Measurements from ENCODE around the gene ISOC2. TPM values are rescaled to one million over a fixed set of nuclear protein-coding genes. Genes with fewer than 3 reads are reported as not detected.
A peak's percentile ranks its signal among the peaks of the same experiment; 100 is the strongest.
"Not testable (repeated sequence)": the region's sequence is repeated elsewhere in the genome, so short reads cannot be mapped to it uniquely, and the experiment has no call there.

The ISOC2 gene
- polyA plus RNA-seq, 3 donors, result 28.7 to 38.3 (median 31.9) TPM

DNA sequence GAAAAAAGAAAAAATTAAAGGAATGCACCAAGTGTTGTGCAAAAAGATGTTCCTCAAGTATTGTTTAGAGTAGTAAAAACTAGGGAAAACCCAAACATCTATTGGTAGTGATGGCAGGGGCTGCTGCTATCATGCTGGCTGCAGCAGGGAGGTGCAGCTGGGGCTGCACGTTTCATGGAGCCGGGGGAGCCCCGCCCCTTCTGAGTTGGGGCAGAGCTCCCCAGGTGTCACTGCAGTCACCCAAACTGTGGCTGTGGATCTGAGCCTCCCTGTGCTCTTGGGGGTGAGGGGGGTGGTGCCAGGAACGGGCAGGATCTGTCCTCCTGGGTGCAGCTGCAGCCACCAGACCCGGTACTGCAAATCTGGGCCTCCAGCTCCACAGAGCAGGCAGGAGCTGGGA is 42.3 kb downstream of the ISOC2 start:
- no peak for DNase-seq (ENCODE audit: low read depth in 3 of 3, low spot score in 2 of 3)

DNA sequence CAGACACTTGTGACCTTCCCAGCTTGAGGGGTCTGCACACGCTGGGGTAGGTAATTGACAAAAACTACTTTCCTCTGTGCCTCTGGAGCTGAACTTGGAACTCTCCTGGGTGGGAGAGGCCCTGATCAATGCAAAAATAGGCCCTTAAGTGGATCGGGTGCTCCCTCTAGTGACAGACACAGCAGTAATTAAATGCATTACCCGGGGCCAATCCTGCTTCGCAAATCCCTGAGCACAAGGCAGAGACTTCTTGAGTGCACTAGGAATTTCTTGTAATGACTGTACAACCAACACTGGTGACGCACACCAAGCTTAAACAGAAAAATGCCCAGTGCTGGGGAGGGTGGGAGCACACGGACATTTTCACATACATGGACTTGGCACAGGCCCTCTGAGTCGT is 43.3 kb downstream of the ISOC2 start:
- peak in 1 of 3 donors; percentile 61 for DNase-seq (ENCODE audit: low read depth in 3 of 3, low spot score in 2 of 3)

DNA sequence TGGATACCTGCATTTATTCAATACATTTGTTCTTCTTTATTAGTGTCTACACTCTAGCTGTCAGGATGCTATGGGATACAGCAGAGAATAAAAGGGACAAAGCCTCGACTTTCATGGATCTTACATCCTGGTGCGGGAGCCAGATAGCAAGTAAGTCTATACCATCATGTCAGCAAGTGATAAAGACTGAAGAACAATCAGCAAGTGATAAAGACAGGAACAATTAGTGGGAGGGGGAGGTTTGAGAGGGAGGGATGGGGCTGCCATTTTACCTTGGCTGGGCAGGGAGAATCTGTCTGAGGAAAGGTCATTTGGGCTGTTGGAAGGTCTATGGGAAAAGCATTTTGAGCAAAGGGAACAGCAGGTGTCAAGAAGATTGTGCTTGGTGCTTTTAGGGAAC is 51.3 kb downstream of the ISOC2 start:
- no peak for DNase-seq (ENCODE audit: low read depth in 3 of 3, low spot score in 2 of 3)

DNA sequence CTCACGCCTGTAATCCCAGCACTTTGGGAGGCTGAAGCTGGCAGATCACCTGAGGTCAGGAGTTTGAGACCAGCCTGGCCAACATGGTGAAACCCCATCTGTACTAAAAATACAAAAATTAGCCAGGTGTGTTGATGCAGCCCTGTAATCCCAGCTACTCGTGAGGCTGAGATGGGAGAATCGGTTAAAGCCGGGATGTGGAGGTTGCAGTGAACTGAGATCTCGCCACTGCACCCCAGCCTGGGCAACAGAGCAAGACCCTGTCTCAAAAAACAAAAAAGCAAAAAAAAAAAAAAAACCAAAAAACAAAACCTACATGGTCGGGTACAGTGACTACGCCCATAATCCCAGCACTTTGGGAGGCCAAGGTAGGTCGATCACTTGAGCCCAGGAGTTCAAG is 52.3 kb downstream of the ISOC2 start:
- DNase-seq (ENCODE audit: low read depth in 3 of 3, low spot score in 2 of 3), result not testable (repeated sequence)

DNA sequence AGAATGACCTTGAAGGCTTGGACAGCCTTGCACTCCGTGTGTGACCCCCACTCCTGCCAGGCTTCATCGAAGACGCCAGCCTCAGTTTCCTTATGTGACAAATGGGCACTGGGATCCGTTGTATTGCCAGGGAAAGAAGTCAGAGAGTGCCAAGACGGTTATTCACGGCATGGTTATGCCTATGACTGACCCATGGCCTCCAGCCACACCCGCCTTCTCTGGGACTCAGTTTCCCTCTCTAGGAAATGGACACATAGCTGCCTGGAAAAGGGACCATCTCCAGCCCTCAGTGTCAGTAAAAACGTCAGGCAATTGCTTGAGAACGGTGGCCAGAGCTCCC is 52.9 kb downstream of the ISOC2 start:
- no peak for DNase-seq (ENCODE audit: low read depth in 3 of 3, low spot score in 2 of 3)

DNA sequence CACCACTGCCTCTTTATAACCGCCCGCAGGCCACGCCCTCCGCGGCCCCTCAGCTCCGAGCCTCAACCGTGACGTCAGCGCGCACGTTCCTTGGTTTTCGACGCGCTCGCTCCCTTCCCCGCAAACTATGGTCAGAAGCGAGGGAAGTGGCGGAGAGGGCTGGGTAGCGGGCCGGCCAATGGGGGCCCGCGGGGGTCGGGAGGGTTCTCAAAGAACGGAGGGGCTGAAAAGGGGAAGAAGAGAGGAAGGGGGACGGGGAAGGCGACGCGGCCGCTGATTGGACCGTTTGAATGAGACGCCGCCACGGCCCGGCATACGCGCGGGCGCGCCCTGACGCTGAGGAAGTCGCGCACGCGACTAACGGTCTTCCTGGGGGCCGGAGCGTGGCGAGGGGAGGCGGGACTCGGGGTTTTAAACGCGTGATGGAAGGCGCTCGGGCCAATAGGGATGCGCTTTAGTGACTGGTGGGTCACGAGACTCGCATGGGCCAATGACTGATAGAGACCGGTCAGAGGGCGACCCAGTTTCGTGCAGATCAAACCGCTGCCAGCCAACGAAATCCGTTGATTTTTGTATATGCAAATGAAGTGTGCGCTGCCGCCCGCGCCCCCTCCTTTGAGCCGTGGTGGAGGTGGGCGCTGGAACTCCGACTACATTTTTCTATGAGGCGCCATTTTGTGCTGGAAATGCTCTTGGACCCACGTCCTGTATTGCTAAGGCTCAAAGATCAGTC is 53.5 kb downstream of the ISOC2 start:
- DNase-seq (ENCODE audit: low read depth in 3 of 3, low spot score in 2 of 3), result peak; percentile 97

DNA sequence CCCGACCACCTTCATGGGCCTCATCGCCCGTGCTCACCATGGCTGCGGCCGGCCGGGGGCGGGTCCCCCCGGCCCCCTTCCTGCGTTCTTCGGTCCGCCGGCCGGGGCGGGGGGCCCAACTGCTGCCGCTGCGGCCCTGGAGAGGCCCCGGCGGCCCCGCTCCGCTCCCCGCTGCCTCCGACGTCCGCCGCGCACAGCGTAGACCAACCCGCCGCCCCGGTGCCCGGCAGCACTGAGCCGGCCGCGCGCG is 54.0 kb downstream of the ISOC2 start, which contains the start of gene UBE2S:
Gene UBE2S, minus strand, starts transcription at position 239 of the 250 bp plus-strand sequence. Its CDS starts 199 bp downstream, at position 40.
- DNase-seq (ENCODE audit: low read depth in 3 of 3, low spot score in 2 of 3), result not testable (repeated sequence)

DNA sequence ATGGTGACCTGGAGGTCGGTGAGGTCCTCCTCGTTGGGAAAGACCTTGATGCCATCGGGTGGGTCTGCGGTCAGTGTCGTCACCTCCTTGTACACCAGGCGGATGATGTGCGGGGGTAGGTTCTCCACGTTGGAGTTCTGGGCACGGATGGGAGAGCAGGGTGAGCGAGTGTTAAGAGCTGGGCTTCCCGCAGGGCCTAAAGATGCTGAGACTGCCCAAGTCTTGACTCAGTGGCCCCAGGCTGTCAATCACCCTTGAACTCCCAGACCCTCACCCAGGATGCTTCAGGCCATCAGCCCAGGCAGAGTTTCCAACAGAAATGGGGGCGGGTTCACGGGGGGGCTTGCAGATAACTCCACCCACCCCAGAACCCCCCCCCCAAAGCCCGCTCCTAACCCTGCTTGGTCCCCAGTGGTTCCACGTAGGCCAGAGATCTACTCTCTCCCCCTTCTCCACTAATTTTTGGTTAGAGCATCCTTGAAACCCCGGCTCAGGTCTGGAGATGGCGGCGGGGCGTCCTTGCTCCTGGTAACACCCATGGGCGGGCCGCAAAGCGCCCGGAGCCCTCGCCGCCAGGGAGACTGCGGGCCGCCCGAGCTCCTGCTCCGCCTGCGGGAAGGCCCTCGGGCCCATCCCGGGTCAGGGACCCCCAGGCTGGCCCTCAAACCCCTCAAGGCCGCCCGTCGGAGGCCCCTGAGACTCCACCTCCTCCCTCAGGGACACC is 54.5 kb downstream of the ISOC2 start:
- DNase-seq (ENCODE audit: low read depth in 3 of 3, low spot score in 2 of 3), result no peak

DNA sequence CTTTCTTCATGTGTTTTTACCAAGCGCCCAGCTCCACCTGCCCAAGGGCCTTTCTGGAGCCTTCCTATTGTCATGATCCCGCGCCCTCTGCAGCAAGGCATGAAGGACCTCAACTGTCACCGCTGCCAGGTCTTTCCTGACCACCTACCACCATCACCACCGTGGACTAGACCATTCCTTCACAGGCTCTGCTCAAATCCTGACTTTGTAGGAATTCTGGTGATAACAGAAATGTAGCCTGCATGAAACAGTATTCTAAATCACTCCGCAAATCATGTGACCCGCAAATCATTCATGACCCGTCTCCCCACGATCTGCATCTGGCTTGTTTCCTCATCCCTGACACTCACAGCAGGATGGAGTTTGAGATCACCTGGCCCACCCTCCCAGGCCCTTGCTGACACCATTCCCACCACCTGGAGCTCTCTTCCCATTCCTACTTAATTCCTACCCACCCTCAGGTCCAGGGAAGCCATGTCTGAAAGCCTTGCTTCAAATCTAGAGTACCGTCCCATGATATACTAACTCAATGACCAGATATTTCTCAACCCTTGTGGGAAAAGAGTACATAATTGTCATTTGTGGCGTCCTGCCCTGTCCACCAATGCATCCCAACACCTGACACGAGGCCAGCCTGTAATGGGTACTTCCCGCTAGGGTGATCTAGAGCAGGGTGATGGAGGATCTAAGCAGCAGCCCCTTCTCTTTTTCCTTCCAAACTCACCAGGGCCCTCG is 55.2 kb downstream of the ISOC2 start:
- no peak for DNase-seq (ENCODE audit: low read depth in 3 of 3, low spot score in 2 of 3)

DNA sequence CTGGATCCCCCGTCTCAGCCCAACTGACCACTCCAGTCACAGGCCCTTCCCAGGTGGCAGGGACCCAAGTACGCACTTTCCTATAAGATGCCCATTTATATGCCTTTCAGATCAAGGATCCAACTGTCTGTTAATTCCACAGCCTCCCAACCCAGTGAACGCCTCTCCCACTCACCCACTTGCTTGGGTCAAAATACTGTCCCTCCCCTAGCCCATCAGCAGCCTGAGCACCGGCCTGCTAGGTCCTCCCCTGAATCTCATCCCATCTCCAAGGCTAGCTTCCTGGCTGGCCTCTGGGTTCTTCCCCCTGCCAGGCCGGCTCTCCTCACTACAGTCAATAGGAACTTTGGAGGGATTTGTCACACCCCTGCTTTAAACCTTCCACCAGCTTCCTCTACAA is 55.8 kb downstream of the ISOC2 start:
- DNase-seq (ENCODE audit: low read depth in 3 of 3, low spot score in 2 of 3), result no peak

Other genes with a start within 250 kb of the ISOC2 start
- gene TMEM86B, start 232.9 kb downstream of the ISOC2 start, polyA plus RNA-seq (ENCODE audit: insufficient read length in 3 of 3), result 1 to 10 TPM; 1.7 to 2.4 (median 2.2) TPM
- 10 to 100 TPM; 37.4 to 49.3 (median 39.1) TPM for gene PPP6R1, start 202.6 kb downstream of the ISOC2 start, polyA plus RNA-seq (ENCODE audit: insufficient read length in 3 of 3)
- 10 to 100 TPM; 23.1 to 29.3 (median 25.7) TPM for gene HSPBP1, start 181.5 kb downstream of the ISOC2 start, polyA plus RNA-seq (ENCODE audit: insufficient read length in 3 of 3)
- gene BRSK1, start 177.6 kb downstream of the ISOC2 start, polyA plus RNA-seq (ENCODE audit: insufficient read length in 3 of 3), result 10 to 100 TPM; 11.5 to 13.1 (median 11.8) TPM
- 1 to 10 TPM in 2 of 3 donors, under 1 TPM in 1; 0.83 to 1.6 (median 1.1) TPM for gene TMEM150B, start 136.3 kb downstream of the ISOC2 start, polyA plus RNA-seq (ENCODE audit: insufficient read length in 3 of 3)
- gene KMT5C, start 121.8 kb downstream of the ISOC2 start, polyA plus RNA-seq (ENCODE audit: insufficient read length in 3 of 3), result 10 to 100 TPM; 12.1 to 13.9 (median 13.4) TPM
- gene COX6B2, start 106.9 kb downstream of the ISOC2 start, polyA plus RNA-seq (ENCODE audit: insufficient read length in 3 of 3), result under 1 TPM; 0.31 to 0.97 (median 0.54) TPM
- under 1 TPM in 1 of 3 donors, not detected in 2; 0.06 TPM for gene GARIN5B, start 98.4 kb downstream of the ISOC2 start, polyA plus RNA-seq (ENCODE audit: insufficient read length in 3 of 3)
- gene IL11, start 91.2 kb downstream of the ISOC2 start, polyA plus RNA-seq (ENCODE audit: insufficient read length in 3 of 3), result 1 to 10 TPM in 1 of 3 donors, under 1 TPM in 2; 0.69 to 1.0 (median 0.90) TPM
- gene TMEM190, start 84.8 kb downstream of the ISOC2 start, polyA plus RNA-seq (ENCODE audit: insufficient read length in 3 of 3), result under 1 TPM in 2 of 3 donors, not detected in 1; 0.23 to 0.36 TPM
- under 1 TPM; 0.15 to 0.42 (median 0.32) TPM for gene TMEM238, start 77.3 kb downstream of the ISOC2 start, polyA plus RNA-seq (ENCODE audit: insufficient read length in 3 of 3)
- gene RPL28, start 75.7 kb downstream of the ISOC2 start, polyA plus RNA-seq (ENCODE audit: insufficient read length in 3 of 3), result 100 to 1,000 TPM; 731 to 916 (median 764) TPM
- gene UBE2S, start 53.9 kb downstream of the ISOC2 start, polyA plus RNA-seq (ENCODE audit: insufficient read length in 3 of 3), result 10 to 100 TPM; 38.8 to 53.3 (median 46.7) TPM
- gene SHISA7, start 18.3 kb downstream of the ISOC2 start, polyA plus RNA-seq (ENCODE audit: insufficient read length in 3 of 3), result under 1 TPM; 0.11 to 0.19 (median 0.13) TPM
- not detected for gene C19orf85, start 3.1 kb upstream of the ISOC2 start, polyA plus RNA-seq (ENCODE audit: insufficient read length in 3 of 3)
- gene ZNF628, start 15.0 kb upstream of the ISOC2 start, polyA plus RNA-seq (ENCODE audit: insufficient read length in 3 of 3), result 1 to 10 TPM; 2.0 to 3.0 (median 3.0) TPM
- 10 to 100 TPM; 44.7 to 51.7 (median 45.9) TPM for gene NAT14, start 23.5 kb upstream of the ISOC2 start, polyA plus RNA-seq (ENCODE audit: insufficient read length in 3 of 3)
- 1 to 10 TPM; 1.1 to 1.6 (median 1.2) TPM for gene SSC5D, start 26.8 kb upstream of the ISOC2 start, polyA plus RNA-seq (ENCODE audit: insufficient read length in 3 of 3)
- under 1 TPM; 0.37 to 0.51 (median 0.50) TPM for gene SBK2, start 75.5 kb upstream of the ISOC2 start, polyA plus RNA-seq (ENCODE audit: insufficient read length in 3 of 3)
- under 1 TPM in 2 of 3 donors, not detected in 1; 0.15 to 0.21 TPM for gene SBK3, start 83.9 kb upstream of the ISOC2 start, polyA plus RNA-seq (ENCODE audit: insufficient read length in 3 of 3)
- 10 to 100 TPM; 11.8 to 13.2 (median 13.1) TPM for gene ZNF579, start 119.2 kb upstream of the ISOC2 start, polyA plus RNA-seq (ENCODE audit: insufficient read length in 3 of 3)
- 10 to 100 TPM; 16.6 to 18.9 (median 17.7) TPM for gene FIZ1, start 137.9 kb upstream of the ISOC2 start, polyA plus RNA-seq (ENCODE audit: insufficient read length in 3 of 3)
- 1 to 10 TPM; 6.0 to 8.1 (median 6.6) TPM for gene ZNF524, start 138.6 kb upstream of the ISOC2 start, polyA plus RNA-seq (ENCODE audit: insufficient read length in 3 of 3)
- gene ZNF865, start 144.0 kb upstream of the ISOC2 start, polyA plus RNA-seq (ENCODE audit: insufficient read length in 3 of 3), result 1 to 10 TPM; 5.1 to 7.0 (median 6.1) TPM
- gene ZNF784, start 162.9 kb upstream of the ISOC2 start, polyA plus RNA-seq (ENCODE audit: insufficient read length in 3 of 3), result 10 to 100 TPM in 2 of 3 donors, 1 to 10 TPM in 1; 9.1 to 10.8 (median 10.0) TPM
- gene ZNF580, start 179.4 kb upstream of the ISOC2 start, polyA plus RNA-seq (ENCODE audit: insufficient read length in 3 of 3), result 10 to 100 TPM; 33.3 to 39.6 (median 38.2) TPM
- 10 to 100 TPM; 22.1 to 24.5 (median 24.2) TPM for gene ZNF581, start 182.0 kb upstream of the ISOC2 start, polyA plus RNA-seq (ENCODE audit: insufficient read length in 3 of 3)
- 10 to 100 TPM; 19.1 to 20.8 (median 20.8) TPM for gene CCDC106, start 186.6 kb upstream of the ISOC2 start, polyA plus RNA-seq (ENCODE audit: insufficient read length in 3 of 3)
- gene U2AF2, start 193.4 kb upstream of the ISOC2 start, polyA plus RNA-seq (ENCODE audit: insufficient read length in 3 of 3), result 100 to 1,000 TPM; 156 to 170 (median 157) TPM
- 100 to 1,000 TPM in 1 of 3 donors, 10 to 100 TPM in 2; 82.7 to 104 (median 85.8) TPM for gene EPN1, start 213.6 kb upstream of the ISOC2 start, polyA plus RNA-seq (ENCODE audit: insufficient read length in 3 of 3)